Activated gamma-delta T cell (primary cell): ENCODE data around the gene NXPE4.
"Not testable (repeated sequence)": the region's sequence is repeated elsewhere in the genome, so short reads cannot be mapped to it uniquely, and the experiment has no call there.

Source experiments
- DNase-seq: peaks from one replicate; lab custom pipeline; 2025; lab: John Stamatoyannopoulos, UW
- total RNA-seq, 2 donors: gene quantifications; one replicate each; lab custom pipeline; 2026; lab: John Stamatoyannopoulos, UW

Gene NXPE4
- 0 reads per million in 2 donors for total RNA-seq

DNA sequence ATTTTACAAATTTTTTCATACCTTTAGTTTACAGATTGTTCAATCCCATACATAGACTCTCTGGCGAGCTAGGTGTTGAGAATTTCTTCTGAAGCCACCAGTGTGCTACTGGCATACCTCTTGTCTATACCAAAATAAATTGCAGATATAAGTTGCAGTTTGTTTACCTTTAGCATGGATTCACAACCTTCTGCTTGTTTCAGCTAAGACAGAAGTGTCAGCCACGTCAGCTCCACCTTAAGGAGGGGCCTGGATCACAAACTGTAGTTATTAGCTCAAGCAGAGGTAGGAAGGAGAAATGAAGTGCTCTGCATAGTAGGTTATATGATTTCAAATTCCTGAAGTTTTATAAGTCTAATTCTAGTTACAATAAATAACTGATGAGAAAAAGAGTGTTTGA, at the start of gene NXPE4:
Gene NXPE4, minus strand, starts transcription at position 216 of the 400 bp plus-strand sequence. CDS start 1,027 bp downstream, outside the sequence.
- DNase-seq: no peak

DNA sequence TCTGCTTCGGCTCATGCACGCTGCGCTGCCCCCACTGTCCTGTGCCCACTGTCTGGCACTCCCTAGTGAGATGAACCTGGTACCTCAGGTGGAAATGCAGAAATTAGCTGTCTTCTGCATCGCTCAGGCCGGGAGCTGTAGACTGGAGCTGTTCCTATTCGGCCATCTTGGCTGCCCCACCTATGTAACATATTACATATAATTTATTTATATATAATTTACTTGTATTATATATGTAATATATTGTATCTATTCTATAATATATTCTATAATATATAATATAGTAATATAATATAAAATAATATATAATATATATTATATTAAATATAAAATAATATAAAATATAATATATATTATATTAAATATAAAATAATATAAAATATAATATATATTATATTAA, 43.9 kb upstream of the NXPE4 start:
- DNase-seq: not testable (repeated sequence)

DNA sequence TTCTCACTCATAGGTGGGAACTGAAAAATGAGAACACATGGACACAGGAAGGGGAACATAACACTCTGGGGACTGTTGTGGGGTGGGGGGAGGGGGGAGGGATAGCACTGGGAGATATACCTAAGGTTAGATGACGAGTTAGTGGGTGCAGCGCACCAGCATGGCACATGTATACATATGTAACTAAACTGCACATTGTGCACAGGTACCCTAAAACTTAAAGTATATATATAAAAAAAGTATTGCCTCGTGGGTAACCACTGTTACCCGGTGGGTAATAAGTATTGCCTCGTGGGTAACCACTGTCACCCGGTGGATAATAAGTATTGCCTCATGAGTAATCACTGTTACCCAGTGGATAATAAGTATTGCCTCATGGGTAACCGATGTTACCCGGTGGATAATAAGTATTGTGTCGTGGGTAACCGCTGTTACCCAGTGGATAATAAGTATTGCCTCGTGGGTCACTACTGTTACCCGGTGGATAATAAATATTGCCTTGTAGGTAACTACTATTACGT, 35.9 kb upstream of the NXPE4 start:
- not testable (repeated sequence) for DNase-seq

DNA sequence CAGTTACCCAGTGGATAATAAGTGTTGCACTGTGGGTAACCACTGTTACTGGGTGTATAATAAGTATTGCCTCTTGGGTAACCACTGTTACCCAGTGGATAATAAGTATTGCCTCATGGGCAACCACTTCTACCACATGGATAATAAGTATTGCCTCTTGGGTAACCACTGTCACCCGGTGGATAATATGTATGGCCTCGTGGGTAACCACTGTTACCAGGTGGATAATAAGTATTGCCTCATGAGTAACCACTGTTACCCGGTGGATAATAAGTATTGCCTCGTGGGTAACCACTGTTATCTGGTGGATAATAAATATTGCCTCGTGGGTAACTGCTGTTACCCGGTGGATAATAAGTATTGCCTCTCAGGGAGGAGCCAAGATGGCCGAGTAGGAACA, 29.7 kb upstream of the NXPE4 start:
- no peak for DNase-seq

DNA sequence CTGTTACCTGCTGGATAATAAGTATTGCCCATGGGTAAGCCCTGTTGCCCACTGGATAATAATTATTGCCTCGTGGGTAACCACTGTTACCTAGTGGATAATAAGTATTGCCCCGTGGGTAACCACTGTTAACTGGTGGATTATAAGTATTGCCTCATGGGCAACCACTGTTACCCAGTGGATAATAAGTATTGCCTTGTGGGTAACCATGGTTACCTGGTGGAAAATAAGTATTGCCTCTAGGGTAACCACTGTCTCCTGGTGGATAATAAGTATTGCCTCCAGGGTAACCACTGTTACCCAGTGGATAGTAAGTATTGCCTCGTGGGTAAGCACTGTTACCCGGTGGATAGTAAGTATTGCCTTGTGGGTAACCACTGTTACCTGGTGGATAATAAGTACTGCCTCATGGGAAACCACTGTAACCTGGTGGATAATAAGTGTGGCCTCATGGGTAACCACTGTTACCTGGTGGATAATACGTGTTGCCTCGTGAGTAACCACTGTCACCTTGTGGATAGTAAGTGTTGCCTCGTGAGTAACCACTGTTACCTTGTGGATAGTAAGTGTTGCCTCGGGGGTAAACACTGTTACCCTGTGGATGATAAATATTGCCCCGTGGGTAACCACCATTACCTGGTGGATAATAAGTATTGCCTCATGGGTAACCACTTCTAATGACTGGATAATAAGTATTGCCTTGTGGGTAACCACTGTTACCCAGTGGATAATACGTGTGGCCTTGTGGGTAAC, 29.0 kb upstream of the NXPE4 start:
- no peak for DNase-seq

DNA sequence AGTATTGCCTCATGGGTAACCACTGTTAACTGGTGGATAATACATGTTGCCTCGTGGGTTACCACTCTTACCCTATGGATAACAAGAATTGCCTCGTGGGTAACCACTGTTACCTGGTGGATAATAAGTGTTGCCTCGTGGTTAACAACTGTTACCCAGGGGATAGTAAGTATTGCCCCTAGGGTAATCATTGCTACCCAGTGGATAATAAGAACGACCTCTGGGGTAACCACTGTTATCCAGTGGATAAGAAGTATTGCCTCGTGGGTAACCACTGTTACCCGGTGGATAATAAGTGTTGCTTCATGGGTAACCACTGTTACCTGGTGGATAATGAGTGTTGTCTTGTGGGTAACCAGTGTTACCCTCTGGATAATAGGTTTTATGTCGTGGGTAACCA, 28.1 kb upstream of the NXPE4 start:
- no peak for DNase-seq

DNA sequence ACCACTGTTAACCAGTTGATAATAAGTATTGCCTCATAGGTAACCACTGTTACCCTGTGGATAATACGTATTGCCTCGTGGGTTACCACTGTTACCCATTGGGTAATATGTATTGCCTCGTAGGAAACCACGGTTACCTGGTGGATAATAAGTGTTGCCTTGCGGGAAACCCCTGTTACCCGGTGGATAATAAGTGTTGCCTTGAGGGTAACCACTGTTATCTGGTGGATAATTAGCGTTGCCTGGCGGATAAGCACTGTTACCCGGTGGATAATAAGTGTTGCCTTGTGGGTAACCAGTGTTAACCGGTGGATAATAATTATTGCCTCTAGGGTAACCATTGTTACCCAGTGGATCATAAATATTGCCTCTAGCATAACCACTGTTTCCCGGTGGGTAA, 27.3 kb upstream of the NXPE4 start:
- DNase-seq: no peak

DNA sequence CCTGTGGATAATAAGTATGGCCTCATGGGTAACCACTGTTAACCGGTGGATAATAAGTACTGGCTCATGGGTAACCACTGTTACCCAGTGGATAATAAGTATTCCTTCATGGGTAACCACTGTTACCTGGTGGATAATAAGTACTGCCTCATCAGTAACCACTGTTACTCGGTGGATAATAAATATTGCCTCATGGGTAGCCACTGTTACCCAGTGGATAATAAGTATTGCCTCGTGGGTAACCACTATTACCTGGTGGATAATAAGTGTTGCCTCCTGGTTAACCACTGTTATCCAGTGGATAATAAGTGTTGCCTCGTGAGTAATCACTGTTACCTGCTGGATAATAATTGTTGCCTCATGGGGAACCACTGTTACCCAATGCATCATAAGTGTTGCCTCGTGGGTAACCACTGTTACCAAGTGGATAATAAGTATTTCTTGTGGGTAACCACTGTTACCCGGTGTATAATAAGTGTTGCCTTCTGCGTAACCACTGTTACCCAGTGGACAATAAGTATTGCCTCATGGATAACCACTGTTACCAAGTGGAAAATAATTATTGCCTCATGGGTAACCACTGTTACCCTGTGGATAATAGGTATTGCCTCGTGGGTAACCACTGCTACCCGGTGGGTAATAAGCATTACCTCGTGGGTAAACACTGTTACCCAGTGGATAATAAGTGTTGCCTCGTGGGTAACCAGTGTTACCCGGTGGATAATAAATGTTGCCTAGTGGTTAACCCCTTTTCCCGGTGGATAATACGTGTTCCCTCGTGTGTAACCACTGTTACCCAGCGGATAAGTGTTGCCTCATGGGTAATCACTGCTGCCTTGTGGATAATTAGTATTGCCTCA, 26.6 kb upstream of the NXPE4 start:
- no peak for DNase-seq

DNA sequence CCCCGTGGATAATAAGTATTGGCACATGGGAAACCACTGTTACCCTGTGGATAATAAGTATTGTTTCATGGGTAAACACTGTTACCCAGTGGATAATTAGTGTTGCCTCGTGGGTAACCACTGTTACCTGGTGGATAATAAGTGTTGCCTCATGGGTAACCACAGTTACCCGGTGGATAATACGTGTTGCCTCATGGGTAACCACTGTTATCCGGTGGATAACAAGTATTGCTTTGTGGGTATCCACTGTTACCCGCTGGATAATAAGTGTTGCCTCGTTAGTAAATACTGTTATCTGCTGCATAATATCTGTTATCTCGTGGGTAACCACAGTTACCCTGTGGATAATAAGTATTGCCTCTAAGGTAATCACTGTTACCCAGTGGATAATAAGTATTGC, 25.5 kb upstream of the NXPE4 start:
- no peak for DNase-seq

DNA sequence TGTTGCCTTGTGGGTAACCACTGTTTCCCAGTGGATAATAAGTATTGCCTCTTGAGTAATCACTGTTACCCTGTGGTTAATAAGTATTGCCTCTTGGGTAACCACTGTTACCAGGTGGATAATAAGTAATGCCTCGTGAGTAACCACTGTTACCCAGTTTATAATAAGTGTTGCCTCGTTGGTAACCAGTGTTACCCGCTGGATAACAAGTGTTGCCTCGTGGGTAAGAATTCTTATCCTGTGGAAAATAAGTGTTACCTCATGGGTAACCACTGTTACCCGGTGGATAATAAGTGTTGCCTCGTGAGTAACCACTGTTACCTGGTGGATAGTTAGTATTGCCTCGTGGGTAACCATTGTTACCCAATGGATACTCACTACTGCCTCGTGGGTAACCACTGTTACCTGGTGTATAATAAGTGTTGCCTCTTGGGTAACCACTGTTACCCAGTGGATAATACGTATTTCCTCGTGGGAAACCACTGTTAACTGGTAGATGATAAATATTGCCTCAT, 24.1 kb upstream of the NXPE4 start:
- DNase-seq: no peak

DNA sequence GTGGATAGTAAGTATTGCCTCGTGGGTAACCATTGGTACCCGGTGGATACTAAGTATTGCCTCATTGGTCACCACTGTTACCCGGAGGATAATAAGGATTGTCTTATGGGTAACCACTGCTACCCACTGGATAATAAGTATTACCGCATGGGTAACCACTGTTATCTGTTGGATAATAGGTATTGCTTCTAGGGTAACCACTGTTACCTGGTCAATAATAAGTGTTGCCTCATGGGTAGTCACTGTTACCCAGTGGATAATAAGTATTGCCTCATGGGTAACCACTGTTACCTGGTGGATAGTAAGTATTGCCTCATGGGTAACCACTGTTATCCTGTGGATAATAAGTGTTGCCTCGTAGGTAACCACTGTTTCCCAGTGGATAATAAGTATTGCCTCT, 22.6 kb upstream of the NXPE4 start:
- no peak for DNase-seq

DNA sequence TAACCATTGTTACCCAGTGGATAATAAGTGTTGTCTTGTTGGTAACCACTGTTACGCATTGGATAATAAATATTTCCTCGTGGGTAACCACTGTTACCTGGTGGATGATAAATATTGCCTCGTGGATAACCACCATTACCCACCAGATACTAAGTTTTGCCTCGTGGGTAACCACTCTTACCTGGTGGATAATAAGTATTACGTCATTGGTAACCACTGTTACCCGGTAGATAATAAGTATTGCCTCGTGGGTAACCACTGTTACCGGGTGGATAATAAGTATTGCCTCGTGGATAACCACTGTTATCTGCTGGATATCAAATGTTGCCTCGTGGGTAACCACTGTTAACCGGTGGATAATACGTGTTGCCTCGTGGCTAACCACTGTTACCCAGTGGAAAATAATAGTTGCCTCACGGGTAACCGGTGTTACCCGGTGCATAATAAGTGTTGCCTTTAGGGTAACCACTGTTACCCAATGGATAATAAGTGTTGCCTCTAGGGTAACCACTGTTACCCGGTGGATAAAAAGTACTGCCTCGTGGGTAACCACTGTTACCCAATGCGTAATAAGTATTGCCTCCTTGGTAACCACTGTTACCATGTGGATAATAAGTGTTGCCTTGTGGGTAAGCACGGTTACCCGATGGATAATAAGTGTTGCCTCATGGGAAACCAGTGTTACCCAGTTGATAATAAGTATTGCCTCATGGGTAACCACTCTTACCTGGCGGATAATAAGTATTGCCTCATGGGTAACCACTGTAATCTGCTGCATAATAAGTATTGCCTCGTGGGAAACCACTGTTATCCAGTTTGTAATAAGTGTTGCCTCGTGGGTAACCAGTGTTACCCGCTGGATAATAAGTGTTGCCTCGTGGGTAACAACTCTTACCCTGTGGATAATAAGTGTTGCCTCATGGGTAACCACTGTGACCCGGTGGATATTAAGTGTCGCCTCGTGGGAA, 21.9 kb upstream of the NXPE4 start:
- DNase-seq: no peak

DNA sequence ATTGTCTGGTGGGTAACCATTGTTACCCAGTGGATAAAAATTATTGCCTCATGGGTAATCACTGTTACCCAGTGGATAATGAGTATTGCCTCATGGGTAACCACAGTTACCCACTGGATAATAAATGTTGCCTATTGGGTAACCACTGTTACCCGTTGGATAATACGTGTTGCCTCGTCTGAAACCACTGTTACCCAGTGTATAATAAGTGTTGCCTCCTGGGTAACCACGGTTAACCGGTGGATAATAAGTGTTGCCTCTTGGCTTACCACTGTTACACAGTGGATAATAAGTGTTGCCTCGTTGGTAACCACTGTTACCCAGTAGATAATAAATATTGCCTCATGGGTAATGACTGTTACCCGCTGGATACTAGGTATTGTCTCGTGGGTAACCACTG, 20.9 kb upstream of the NXPE4 start:
- DNase-seq: no peak

DNA sequence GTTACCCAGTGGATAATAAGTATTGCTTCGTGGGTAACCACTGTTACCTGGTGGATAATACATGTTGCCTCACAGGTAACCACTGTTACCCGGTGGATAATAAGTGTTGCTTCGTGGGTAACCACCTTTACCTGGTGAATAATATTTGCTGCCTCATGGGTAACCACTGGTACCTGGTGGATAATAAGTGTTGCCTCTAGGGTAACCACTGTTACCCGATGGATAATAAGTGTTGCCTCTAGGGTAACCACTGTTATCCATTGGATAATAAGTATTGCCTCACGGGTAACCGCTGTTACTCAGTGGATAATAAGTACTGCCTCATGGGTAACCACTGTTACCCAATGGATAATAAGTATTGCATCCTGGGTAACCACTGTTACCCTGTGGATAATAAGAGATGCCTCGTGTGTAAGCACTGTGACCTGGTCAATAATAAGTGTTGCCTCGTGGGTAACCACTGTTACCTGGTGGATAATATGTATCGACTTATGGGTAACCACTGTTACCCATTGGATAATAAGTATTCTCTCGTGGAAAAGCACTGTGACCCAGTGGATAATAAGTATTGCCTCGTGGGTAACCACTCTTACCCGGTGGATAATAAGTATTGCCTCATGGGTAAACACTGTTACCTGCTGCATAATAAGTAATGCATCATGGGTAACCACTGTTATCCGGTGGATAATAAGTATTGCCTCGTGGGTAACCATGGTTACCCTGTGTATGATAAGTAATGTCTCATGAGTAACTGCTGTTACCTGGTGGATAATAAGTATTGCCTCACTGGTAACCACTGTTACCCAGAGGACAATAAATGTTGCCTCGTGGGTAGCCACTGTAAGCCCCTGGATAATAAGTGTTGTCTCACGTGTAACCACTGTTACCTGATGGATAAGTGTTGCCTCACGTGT, 20.1 kb upstream of the NXPE4 start:
- DNase-seq: no peak

DNA sequence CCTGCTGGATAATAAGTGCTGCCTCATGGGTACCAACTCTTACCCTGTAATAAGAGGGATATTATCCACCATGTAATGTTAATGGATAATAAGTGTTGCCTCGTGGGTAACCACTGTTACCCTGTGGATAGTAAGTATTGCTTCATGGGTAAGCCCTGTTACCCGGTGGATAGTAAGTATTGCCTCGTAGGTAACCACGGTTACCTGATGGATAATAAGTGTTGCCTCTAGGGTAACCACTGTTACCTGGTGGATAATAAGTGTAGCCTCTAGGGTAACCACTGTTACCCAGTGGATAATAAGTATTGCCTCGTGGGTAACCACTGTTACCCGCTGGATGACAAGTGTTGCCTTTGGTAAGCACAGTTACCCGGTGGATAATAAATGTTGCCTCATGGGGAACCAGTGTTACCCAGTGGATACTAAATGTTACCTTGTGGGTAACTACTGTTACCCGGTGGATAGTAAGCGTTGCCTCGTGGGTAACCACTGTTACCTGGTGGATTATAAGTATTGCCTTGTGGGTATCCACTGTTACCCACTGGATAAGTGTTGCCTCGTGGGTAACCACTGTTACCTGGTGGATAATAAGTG, 18.6 kb upstream of the NXPE4 start:
- no peak for DNase-seq

DNA sequence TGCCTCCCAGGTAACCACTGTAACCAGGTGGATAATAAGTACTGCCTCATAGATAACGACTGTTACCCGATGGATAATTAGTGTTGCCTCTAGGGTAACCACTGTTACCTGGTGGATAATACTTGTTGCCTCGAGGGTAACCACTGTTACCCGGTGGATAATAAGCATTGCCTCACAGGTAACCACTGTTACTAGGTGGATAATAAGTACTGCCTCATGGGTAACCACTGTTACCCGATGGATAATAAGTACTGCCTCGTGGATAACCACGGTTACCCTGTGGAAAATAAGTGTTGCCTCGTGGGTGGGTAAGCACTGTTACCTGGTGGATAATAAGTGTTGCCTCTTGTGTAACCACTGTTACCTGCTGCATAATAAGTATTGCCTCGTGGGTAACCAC, 17.5 kb upstream of the NXPE4 start:
- not testable (repeated sequence) for DNase-seq

DNA sequence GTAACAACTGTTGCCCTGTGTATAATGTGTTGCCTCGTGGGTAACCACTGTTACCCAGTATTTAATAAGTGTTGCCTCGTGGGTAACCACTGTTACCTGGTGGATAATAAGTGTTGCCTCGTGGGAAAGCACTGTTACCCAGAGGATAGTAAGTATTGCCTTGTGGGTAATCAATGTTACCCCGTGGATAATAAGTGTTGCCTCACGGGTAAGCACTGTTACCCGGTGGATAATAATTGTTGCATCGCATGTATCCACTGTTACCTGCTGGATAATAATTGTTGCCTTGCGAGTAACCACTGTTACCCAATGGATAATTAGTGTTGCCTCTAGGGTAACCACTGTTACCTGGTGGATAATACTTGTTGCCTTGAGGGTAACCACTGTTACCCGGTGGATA, 17.1 kb upstream of the NXPE4 start:
- DNase-seq: no peak

DNA sequence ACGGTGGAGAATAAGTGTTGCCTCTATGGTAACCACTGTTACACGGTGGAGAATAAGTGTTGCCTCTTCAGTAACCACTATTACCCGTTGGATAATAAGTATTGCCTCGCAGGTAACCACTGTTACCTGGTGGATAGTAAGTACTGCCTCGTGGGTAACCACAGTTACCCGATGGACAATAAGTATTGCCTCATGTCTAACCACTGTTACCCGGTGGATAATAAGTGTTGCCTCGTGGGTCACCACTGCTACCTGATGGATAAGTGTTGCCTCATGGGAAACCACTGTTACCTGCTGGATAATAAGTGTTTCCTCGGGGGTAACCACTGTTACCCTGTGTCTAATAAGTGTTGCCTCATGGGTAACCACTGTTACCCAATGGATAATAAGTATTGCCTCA, 16.6 kb upstream of the NXPE4 start:
- not testable (repeated sequence) for DNase-seq

DNA sequence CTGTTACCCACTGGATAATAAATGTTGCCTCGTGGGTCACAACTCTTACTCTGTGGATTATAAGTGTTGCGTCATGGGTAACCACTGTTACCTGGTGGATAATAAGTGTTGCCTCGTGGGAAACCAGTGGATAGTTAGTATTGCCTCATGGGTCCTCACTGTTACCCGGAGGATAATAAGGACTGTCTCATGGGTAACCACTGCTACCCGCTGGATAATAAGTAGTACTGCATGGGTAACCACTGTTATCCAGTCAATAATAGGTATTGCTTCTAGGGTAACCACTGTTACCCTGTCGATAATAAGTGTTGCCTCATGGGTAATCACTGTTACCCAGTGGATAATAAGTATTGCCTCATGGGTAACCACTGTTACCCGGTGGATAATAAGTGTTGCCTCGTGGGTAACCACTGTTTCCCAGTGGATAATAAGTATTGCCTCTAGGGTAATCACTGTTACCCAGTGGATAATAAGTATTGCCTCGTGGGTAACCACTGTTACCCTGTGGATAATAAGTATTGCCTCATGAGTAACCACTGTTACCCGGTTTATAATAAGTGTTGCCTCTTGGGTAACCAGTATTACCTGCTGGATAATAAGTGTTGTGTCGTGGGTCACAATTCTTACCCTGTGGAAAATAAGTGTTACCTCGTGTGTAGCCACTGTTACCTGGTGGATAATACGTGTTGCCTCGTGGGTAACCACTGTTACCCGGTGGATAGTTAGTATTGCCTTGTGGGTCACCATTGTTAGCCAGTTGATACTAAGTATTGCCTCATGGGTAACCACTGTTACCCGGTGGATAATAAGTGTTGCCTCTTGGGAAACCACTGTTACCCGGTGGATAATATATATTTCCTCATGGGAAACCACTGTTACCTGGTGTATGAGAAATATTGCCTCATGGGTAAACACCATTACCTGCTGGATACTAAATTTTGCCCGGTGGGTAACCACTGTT, 15.7 kb upstream of the NXPE4 start:
- no peak for DNase-seq
